ENCODE measurements around the gene LGALS7. TPM values are rescaled to one million over a fixed set of nuclear protein-coding genes. Genes with fewer than 3 reads are reported as not detected.

LGALS7 gene
- total RNA-seq, 4 donors from 2014 or later, result not detected

DNA sequence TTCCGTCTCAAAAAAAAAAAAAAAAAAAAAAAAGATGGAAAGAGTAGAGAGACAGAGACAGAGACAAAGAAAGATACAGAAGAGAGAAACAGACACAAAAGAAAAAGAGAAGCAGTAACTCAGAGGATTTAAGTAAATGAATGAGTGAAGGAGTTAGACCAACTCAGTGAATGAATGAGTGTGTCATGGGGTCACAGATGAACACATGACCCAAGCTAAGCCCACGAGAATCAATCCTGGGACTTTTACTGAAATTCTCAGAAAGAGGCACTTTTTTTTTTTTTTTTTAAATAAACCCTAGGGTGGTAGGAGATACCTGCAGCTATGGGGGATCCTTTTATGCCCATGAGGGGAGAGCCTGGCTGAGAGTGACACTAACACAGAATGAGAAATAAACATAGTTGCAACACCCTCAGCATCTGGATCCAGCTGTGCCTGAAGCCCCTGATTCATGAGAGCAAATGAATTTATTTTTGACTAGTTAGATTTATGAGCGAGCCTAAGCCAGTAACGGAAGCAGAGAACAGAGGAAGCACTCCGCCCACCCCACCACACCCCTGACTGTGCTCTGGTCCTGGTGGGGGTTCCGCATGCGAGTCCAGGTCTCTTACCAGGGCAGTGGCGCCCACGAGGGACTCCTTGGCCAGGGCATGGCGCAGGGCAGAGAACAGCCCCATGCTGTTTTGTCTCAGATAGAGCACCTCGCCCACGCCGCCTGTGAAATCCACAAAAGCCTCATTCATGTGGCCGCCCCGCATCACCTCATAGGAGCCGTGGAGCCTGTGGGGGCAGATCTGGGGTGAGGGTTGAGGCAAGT, 33.7 kb downstream of the LGALS7 start:
- WGBS, result 77% methylated on average over 15 of the region's 16 CpGs
- DNase-seq (ENCODE audit: extremely low spot score), result no peak
- Histone ChIP-seq H3K36me3 (no peaks in the 10 kb centered on the region), H3K4me3 (no peak overlapping the region), H3K27me3 (no peaks in the 10 kb centered on the region), H3K27ac (replicated peaks in 1 of 4) (no peak overlapping the region), H3K9me3 (no peaks in the 10 kb centered on the region), H3K4me1 (peaks cover 10 to 25% (median 18%) of the 10 kb centered on the region in 4 donors)
- TF ChIP-seq POLR2A (IDR thresholded peaks at IDR 0.05; ENCODE audit: low read depth) (no peak), POLR2AphosphoS5 (IDR thresholded peaks at IDR 0.05) (no peak), EP300 (IDR thresholded peaks at IDR 0.05) (no peak)
- TF ChIP-seq, protein P1, sequence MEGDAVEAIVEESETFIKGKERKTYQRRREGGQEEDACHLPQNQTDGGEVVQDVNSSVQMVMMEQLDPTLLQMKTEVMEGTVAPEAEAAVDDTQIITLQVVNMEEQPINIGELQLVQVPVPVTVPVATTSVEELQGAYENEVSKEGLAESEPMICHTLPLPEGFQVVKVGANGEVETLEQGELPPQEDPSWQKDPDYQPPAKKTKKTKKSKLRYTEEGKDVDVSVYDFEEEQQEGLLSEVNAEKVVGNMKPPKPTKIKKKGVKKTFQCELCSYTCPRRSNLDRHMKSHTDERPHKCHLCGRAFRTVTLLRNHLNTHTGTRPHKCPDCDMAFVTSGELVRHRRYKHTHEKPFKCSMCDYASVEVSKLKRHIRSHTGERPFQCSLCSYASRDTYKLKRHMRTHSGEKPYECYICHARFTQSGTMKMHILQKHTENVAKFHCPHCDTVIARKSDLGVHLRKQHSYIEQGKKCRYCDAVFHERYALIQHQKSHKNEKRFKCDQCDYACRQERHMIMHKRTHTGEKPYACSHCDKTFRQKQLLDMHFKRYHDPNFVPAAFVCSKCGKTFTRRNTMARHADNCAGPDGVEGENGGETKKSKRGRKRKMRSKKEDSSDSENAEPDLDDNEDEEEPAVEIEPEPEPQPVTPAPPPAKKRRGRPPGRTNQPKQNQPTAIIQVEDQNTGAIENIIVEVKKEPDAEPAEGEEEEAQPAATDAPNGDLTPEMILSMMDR (IDR thresholded peaks at IDR 0.05), result no peak
- intact Hi-C loops (cut with DNase I), result no loop called here

DNA sequence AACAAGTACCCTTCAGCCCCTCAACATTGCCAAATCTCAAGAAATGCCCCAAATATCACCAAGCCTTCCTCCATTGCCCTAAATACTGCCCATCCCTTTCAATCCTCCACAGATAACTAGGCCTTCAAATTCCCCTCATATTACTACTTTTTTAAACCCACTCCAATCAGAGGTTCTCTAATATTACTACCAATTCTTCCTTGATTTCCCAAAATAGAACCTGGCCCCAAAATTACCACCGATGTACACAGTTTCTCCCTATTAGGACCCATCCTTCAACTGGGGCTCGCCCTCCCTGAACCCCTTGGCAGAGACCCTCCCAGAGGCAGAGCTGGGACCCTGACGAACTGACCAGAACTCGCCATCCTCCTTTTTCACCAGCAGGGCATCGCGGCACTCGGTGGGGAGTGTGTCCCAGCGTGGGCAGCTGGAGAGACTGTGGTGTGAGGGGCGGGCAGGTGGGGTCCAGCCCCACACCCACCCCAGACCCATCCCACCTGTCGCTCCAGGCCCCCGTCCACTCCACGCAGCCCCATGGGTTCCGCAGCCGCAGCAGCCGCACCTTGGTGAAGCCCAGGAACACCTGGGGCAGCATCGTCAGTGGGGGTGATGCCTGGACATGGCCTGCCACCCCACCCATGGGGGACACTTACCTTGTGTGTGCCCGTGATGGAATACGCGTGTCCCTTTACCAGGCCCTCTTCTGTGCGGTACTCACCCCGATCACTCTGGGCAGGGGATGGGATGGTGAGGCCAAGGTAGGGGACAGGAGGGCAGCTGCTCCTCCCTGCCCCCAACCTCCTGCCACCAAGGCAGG, 35.2 kb downstream of the LGALS7 start:
- Histone ChIP-seq H3K9me3 (no peaks in the 10 kb centered on the region), H3K4me1 (peaks cover 15 to 40% (median 27%) of the 10 kb centered on the region in 4 donors), H3K27ac (replicated peaks in 1 of 4) (no peak overlapping the region), H3K36me3 (no peaks in the 10 kb centered on the region), H3K4me3 (no peak overlapping the region), H3K27me3 (no peaks in the 10 kb centered on the region)
- no peak for DNase-seq (ENCODE audit: extremely low spot score)
- over 99% methylated on average over 13 of the region's 21 CpGs for WGBS
- TF ChIP-seq POLR2A (IDR thresholded peaks at IDR 0.05; ENCODE audit: low read depth), result no peak
- no peak for TF ChIP-seq EP300 (IDR thresholded peaks at IDR 0.05)
- TF ChIP-seq, protein P1 (IDR thresholded peaks at IDR 0.05), result no peak
- no peak for TF ChIP-seq POLR2AphosphoS5 (IDR thresholded peaks at IDR 0.05)
- intact Hi-C loops (cut with DNase I), result no loop called here

DNA sequence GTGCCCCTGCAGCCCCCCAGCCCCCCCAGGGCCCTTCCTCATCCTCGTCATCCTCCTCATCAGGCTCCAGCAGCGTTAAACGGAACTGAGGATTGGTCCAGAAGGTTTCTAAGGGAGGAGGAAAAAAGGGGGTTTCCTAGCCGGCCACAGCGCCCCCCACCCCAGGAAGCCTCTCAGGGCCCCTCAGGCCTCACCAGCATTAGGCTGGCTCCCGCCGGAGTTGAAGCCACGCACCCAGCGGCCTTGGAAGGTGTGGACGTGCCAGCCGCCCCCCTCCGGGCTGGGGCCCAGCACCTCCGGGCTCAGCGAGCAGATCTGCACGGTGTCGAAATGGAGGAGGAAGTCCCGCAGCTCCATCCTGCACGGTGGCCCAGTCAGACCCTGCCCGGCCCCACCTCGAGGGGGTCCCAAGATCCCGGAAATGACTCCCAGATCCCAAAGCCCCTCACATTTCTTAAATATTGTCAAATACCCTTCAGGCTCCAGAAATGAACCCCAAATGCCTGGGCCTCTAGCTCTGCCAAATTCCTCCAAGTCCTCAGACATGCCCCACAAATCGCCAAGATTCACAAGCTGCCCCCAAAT, 35.9 kb downstream of the LGALS7 start:
- TF ChIP-seq, protein P1 (IDR thresholded peaks at IDR 0.05), result no peak
- no peak for TF ChIP-seq EP300 (IDR thresholded peaks at IDR 0.05)
- no peak for TF ChIP-seq POLR2AphosphoS5 (IDR thresholded peaks at IDR 0.05)
- TF ChIP-seq POLR2A (IDR thresholded peaks at IDR 0.05; ENCODE audit: low read depth), result no peak
- H3K4me3 ChIP-seq, result peak overlapping the region in 1 of 4 donors; percentile 27
- no peak for DNase-seq (ENCODE audit: extremely low spot score)
- H3K9me3 ChIP-seq, result no peaks in the 10 kb centered on the region
- WGBS, result 60% methylated on average over 6 of the region's 22 CpGs
- peaks cover 18 to 48% (median 34%) of the 10 kb centered on the region in 4 donors for H3K4me1 ChIP-seq
- H3K27ac ChIP-seq (replicated peaks in 1 of 4), result no peak overlapping the region
- H3K36me3 ChIP-seq, result peaks cover 0 to 1% (median 0%) of the 10 kb centered on the region in 4 donors
- no peaks in the 10 kb centered on the region for H3K27me3 ChIP-seq
- intact Hi-C loops (cut with DNase I), result no loop called here

DNA sequence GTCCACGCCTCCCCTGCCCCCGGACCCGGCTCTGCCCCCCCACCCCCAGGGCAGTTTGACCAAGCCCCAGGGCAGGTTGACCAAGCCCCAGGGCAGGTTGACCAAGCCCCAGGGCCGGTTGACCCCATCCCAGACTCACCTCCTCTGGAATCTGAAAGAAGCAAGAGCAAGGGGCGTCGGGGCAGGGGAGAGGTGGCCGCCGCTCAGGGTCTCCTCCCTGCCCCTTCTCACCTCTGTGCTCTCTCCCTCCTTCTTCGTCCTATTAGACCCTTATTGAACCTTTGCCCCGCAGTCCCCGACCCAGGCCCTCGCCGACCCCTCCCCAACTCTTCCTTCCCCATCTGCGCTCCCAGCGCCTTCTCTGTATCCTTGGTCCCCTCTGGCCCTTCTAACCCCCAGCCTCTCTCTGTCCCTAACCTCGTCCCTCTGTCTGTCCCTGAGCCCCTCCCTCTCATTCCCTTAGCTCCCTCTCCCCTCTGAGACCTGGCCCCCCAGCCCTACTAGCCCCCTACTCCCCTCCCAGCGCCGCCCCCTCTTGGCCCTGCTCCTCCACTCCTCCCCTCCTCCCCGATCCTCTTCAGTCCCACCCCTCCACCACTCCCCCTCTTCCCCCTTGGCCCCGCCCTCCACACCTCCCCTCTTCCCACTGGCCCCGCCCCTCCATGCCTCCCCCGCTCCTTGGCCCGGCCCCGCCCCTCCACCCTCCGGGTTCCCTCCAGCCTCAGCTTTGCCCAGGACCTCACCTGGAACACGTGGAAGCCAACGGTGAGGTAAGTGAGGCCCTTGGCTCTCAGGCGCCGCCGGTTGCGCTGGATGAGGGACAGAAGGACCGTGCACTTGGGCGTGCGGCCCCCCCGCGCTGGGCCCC, 36.7 kb downstream of the LGALS7 start:
- intact Hi-C loops (cut with DNase I), result no loop called here
- WGBS, result 8% methylated on average over 14 of the region's 36 CpGs

More for the DNA sequence above, 36.7 kb downstream of the LGALS7 start:
- Histone ChIP-seq H3K27ac (replicated peaks in 1 of 4) (peak overlapping the region; percentile 7 to 69 (median 36)), H3K9me3 (no peaks in the 10 kb centered on the region), H3K4me3 (peak overlapping the region; percentile 40 to 60 (median 42)), H3K4me1 (peaks cover 18 to 51% (median 41%) of the 10 kb centered on the region in 4 donors), H3K27me3 (no peaks in the 10 kb centered on the region), H3K36me3 (peaks cover 0 to 9% (median 4%) of the 10 kb centered on the region in 4 donors)
- TF ChIP-seq EP300 (IDR thresholded peaks at IDR 0.05) (no peak), POLR2AphosphoS5 (IDR thresholded peaks at IDR 0.05) (no peak), POLR2A (IDR thresholded peaks at IDR 0.05; ENCODE audit: low read depth) (no peak)
- TF ChIP-seq, protein P1 (IDR thresholded peaks at IDR 0.05), result no peak
- DNase-seq (ENCODE audit: extremely low spot score), result no peak
